Inferior parietal cortex (tissue), 1 donor: ENCODE results near the gene LHFPL2.

Experiments used
- DNase-seq: peaks from one replicate; pipeline ENCODE4 v3.0.0-alpha.2; 2016; ENCODE audit errors: extremely low spot score

The LHFPL2 gene

GRCh38 chr5:78545406-78545805 is 103.2 kb downstream of the LHFPL2 start:
- no peak for DNase-seq

DNA sequence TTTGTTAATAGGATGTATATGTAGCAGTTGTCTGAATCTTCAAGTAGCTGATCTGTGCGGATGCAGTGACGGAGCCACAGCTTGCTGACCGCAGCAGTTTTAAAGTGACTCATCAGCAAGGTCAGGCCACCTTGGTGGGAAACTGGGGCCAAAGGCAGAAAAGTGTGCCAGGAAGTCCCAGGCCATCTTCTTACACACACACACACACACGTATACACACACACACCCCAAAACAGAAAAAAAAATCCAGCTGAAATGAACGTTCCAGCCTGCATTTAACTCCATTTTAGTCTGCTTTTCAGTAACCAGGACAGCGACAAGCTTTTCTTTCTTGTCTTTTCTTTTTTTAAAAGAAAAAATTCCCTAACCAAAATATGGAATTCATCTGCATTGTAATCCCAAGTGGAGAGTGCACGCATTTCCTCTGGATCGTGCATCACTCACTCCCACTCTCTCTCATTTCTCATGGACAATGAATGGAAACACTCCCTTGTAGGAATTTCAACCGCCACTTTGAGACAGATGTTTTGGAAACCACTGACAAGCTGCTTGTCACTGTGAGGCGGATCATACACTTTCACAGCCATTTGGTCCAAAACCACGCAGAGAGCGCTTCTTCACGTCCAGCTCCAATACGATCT is 103.9 kb downstream of the LHFPL2 start:
- DNase-seq, result no peak

DNA sequence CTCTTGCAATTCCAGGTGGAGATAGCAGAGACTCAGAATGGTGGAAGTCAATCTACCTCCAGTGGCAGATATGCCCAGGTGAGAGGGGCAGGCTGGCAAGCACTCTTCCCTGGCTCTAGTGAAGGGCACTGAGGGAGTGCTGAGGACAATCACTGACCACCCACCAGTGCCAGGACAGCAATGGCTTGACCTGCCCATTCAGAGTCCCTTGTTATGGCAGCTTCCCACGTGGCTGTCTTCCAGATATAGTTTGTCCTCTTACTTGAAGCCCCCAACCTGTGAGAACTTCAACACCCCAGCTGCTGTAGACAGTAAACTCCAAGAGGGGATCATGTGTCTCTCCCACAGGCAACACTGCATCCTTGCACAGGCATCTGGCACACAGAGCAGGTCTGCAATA is 104.7 kb downstream of the LHFPL2 start:
- no peak for DNase-seq

DNA sequence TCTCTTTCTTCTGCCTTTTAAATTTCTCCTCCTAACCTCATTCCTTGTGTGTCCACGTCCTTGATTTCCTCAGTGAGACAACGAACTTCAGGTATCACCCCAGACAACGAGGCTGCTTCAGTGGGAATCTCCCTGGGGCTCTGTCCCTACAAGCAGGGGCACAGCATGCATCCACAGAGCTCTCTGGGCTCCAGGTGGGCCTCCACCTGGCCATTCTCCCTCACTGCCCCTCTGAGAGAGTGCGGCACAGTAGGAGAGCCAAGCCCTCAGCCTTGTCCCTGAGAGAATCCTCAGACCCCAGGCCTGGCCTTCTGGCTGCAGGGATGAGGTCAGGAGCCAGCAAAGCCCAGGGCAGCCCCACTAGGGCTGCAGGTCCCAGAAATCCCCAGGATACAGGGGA is 105.3 kb downstream of the LHFPL2 start:
- DNase-seq, result no peak

- DNase-seq, result no peak
These were observed 106.2 kb downstream of the LHFPL2 start for GRCh38 chr5:78542321-78542840.

DNA sequence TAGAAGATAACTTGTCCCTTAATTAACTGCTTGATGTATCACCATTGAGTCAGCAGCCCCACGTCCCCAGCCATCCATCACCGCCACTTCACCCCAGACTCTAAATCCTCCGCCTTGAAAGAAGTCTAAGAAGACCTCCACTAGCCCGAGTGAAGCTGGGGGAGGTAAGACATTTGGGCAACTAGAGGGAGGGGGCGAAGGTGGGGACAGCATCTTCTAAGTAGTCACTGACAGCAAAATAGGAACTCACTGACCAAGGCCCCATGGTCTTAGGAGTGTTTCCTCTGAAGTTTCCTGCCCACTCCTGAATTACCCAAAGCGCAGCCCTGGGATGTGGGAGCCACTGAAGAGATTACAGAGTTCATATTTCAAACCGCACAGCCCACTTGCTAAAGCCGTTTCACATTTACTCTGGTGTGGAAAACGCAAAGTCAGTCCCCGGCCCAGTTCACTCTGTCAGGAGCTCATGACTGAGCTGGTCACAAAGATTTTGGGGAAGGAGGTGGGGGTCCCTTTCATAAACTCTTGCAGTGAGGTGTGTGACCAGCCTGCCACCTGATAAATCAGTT is 107.4 kb downstream of the LHFPL2 start:
- DNase-seq, result no peak

- peak; percentile 53 for DNase-seq
These were observed 108.1 kb downstream of the LHFPL2 start for GRCh38 chr5:78540335-78541085.

DNA sequence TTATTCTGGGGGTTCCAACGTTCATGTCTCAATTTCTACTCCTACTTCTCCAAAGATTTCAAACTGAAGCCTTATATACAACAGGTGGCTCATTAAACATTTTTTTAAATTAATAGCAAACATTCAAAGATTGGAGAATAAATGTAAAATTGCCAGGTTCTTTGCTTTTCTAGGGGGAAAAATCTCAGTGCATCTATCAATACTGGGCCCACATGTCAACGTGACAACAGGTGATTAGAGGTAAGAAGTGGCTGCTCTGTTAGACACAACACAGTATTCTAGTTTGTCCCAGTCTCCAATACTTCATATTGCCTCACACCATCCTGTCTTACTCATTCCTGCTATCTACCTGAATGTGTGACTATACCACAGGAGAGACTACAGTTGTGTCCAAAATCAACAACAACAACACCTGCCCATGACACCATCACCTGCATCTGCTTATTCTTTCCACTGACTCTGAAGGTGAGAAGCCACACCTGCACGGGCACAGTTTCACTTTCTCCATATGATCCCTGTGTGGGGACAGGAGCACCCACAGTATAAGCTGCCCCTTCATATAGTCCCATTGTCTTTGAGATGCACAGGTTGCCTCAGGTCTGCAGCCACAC is 110.2 kb downstream of the LHFPL2 start:
- no peak for DNase-seq

- DNase-seq, result peak; percentile 74
These were observed 110.8 kb downstream of the LHFPL2 start for GRCh38 chr5:78537821-78538220.

DNA sequence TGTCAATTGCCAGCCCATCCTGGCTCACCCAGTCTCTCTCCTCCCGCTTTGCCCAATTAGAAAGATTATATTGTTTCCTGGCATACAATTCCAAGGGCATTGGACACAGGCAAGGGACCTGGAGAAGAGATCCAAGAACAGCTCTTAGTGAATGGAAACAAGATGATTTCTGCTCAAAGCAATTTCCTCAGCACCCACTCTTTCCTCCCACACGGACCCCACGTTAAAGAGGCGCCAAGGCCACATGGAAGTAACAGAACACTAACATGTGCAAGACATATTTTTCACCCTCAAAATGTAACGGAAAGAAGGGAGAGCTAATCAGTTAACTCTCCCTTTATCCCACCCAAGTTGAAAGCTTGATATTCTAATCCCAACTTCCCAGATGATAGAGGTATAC is 111.2 kb downstream of the LHFPL2 start:
- no peak for DNase-seq

GRCh38 chr5:78536661-78537196 is 111.8 kb downstream of the LHFPL2 start:
- no peak for DNase-seq

DNA sequence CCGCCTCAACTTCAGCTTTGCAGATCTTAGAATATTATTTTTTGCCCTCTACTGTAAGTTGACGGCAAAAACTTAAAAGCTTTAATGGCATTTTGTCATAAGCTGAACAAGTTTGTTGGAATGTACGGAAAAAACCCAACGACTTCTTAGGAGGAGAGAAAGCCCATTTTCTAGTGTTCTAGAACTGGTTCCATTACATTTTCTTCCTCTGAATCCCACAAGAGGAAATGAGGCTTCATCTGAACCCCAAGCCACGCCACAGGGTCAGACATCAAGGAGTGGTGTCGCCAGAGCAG is 113.7 kb downstream of the LHFPL2 start:
- DNase-seq, result no peak

DNA sequence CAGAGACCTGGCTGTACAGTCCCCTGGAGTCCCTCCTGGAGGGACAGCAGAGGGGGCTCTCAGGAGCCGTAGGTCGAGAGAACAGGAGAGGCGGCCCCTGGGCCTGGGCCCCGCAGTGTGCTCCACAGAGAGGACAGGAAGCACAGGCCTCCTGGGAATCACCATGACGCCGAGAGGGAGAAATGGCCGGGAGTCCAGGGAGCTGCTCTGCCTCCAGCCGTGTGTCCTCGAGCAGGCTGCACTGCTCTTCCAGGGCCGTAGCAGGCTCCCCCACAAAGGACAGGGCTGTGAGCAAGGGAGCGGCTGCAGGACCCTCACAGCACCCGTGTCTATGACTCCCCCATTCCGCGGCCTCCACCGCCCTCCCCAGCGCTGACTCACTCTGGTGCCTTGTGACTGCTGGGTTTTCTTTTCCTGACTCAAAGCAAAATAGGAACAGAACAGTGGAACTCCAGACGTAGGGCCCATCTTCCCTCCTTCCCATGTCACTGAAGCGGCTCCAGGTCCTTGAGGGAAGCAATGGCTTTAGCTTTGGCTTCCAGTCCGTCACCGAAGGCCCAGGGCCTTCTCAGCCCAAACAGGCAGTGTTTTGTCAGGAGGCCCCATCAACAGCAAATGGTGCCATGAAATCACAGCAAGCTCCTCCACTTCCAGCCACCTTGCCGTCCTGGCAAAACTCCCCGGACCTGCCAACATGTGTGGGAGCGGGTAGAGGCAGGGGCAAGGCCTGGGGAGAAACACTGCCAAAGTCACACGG is 114.2 kb downstream of the LHFPL2 start:
- DNase-seq, result no peak

- peak; percentile 36 for DNase-seq
These were observed 115.2 kb downstream of the LHFPL2 start for GRCh38 chr5:78533356-78533755.

DNA sequence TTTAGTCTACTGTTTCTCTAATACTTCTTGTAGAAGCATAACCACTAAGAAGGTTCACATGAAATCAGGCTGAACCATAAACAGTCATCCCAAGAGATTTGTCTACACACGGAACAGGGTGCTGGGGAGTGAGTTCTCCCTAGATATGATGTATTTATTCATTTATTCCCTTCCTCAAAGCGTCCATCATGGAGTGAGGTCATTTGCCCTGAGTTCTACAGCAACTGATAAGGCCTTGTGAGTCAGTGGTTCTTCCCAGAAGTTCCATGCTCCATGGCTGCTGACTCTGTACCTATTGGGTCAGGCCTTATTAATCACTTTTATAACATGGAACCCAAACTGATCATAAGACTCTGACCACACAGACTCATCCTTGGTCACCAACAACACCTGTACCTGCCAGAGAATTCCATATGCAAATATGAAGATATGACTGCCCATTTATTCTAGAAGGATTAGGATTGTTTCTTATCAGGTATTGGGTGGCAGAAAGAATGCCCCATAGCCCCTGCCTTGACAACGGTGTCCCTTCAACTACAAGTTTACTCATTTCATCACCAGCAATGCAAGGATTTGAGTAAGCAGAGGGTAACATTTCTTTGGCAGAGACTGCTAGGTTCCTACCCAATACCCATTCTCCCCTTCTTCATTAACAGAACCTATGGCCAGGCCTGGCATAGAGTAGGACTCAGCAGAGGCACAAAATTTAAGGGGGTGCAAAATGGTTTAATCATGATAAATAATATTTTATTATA is 118.1 kb downstream of the LHFPL2 start:
- DNase-seq, result no peak

- DNase-seq, result no peak
These were observed 120.6 kb downstream of the LHFPL2 start for GRCh38 chr5:78527925-78528324.

GRCh38 chr5:78527054-78527859 is 121.3 kb downstream of the LHFPL2 start:
- DNase-seq, result no peak

- DNase-seq, result no peak
These were observed 122.5 kb downstream of the LHFPL2 start for GRCh38 chr5:78526049-78526525.

GRCh38 chr5:78523314-78524193 is 125.0 kb downstream of the LHFPL2 start:
- DNase-seq, result no peak
